ENCODE results near the gene AUTS2. TPM values are rescaled to one million over a fixed set of nuclear protein-coding genes. Genes with fewer than 3 reads are reported as not detected.

AUTS2 gene
- polyA plus RNA-seq, 1 donor from 2014 or later, result 97.3 TPM

DNA sequence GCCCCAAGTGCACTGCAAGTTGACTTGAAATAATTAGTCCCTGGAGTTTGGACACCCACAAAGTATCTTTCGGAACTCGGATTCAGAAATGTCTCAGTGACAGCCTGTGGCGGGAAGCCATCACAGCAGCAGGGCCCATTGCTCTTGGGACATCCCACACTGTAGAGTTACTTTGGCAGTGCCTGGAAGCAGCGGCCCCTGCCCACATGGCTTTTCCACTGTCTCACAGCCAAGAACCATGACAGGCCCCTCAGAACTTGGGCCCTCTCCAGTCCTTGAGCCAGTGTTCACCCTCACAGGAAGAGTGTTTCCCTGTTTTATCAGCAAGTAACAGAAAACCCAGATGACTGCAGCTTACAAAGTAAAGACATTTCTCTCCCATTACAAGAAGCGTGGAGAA is 1056.7 kb downstream of the AUTS2 start:
- H4K20me1 ChIP-seq (ENCODE audit: insufficient read depth), result no peaks in the 10 kb centered on the region
- no peak overlapping the region for H3K9ac ChIP-seq (ENCODE audit: low read length)
- no peaks in the 10 kb centered on the region for H3K36me3 ChIP-seq (ENCODE audit: insufficient read depth, low read length)
- no peaks in the 10 kb centered on the region for H3K9me3 ChIP-seq (ENCODE audit: low read length)
- TF ChIP-seq, protein P1, sequence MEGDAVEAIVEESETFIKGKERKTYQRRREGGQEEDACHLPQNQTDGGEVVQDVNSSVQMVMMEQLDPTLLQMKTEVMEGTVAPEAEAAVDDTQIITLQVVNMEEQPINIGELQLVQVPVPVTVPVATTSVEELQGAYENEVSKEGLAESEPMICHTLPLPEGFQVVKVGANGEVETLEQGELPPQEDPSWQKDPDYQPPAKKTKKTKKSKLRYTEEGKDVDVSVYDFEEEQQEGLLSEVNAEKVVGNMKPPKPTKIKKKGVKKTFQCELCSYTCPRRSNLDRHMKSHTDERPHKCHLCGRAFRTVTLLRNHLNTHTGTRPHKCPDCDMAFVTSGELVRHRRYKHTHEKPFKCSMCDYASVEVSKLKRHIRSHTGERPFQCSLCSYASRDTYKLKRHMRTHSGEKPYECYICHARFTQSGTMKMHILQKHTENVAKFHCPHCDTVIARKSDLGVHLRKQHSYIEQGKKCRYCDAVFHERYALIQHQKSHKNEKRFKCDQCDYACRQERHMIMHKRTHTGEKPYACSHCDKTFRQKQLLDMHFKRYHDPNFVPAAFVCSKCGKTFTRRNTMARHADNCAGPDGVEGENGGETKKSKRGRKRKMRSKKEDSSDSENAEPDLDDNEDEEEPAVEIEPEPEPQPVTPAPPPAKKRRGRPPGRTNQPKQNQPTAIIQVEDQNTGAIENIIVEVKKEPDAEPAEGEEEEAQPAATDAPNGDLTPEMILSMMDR (IDR thresholded peaks at IDR 0.05; ENCODE audit: poor library complexity, severe bottlenecking), result no peak
- no peak for TF ChIP-seq EP300 (conservative IDR thresholded peaks at IDR 0.05; ENCODE audit: poor library complexity, severe bottlenecking)
- TF ChIP-seq EZH2 (IDR thresholded peaks at IDR 0.05; ENCODE audit: borderline replicate concordance, insufficient read depth, low read length, poor library complexity, severe bottlenecking), result no peak
- TF ChIP-seq POLR2AphosphoS5 (IDR thresholded peaks at IDR 0.05), result no peak
- TF ChIP-seq SMC3 (conservative IDR thresholded peaks at IDR 0.05; ENCODE audit: poor library complexity), result no peak
- TF ChIP-seq, protein P2, sequence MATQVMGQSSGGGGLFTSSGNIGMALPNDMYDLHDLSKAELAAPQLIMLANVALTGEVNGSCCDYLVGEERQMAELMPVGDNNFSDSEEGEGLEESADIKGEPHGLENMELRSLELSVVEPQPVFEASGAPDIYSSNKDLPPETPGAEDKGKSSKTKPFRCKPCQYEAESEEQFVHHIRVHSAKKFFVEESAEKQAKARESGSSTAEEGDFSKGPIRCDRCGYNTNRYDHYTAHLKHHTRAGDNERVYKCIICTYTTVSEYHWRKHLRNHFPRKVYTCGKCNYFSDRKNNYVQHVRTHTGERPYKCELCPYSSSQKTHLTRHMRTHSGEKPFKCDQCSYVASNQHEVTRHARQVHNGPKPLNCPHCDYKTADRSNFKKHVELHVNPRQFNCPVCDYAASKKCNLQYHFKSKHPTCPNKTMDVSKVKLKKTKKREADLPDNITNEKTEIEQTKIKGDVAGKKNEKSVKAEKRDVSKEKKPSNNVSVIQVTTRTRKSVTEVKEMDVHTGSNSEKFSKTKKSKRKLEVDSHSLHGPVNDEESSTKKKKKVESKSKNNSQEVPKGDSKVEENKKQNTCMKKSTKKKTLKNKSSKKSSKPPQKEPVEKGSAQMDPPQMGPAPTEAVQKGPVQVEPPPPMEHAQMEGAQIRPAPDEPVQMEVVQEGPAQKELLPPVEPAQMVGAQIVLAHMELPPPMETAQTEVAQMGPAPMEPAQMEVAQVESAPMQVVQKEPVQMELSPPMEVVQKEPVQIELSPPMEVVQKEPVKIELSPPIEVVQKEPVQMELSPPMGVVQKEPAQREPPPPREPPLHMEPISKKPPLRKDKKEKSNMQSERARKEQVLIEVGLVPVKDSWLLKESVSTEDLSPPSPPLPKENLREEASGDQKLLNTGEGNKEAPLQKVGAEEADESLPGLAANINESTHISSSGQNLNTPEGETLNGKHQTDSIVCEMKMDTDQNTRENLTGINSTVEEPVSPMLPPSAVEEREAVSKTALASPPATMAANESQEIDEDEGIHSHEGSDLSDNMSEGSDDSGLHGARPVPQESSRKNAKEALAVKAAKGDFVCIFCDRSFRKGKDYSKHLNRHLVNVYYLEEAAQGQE (IDR thresholded peaks at IDR 0.05; ENCODE audit: borderline replicate concordance), result no peak
- H3K79me2 ChIP-seq (replicated peaks; ENCODE audit: insufficient read depth, low read length), result peaks cover 57% of the 10 kb centered on the region
- H3K4me2 ChIP-seq (ENCODE audit: low read length), result no peak overlapping the region
- H3F3A ChIP-seq (ENCODE audit: insufficient read depth, low read length, poor library complexity, severe bottlenecking), result peaks cover 3% of the 10 kb centered on the region
- H3K27me3 ChIP-seq (ENCODE audit: insufficient read depth, low read depth, low read length), result no peaks in the 10 kb centered on the region
- H2AFZ ChIP-seq (ENCODE audit: low read depth, low read length), result no peak overlapping the region
- no peak overlapping the region for H3K4me3 ChIP-seq (ENCODE audit: low read length)
- H3K27ac ChIP-seq (ENCODE audit: low read length), result no peak overlapping the region
- H3K9me2 ChIP-seq (ENCODE audit: insufficient read depth, low read length), result no peaks in the 10 kb centered on the region

DNA sequence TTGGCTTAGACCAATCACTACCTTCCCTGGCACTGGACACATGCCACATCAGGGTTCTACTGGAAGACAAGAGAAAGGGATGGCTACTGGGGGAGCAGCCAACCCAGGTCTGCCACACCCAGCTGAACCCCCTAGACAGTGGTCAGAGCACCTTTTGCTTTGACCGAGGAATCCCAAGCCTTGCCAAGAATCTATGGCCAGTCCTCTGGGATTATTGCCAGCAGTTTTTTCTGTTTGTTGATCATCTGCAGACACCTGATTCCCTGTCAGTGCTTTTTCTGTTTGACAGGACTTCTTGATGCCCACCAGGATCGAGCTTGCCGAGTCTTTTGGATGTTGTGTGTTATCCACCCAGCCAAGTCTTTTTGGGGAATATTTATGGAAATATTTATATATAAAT is 1057.4 kb downstream of the AUTS2 start:
- Histone ChIP-seq H3K36me3 (ENCODE audit: insufficient read depth, low read length) (no peaks in the 10 kb centered on the region), H3K79me2 (replicated peaks; ENCODE audit: insufficient read depth, low read length) (peaks cover 50% of the 10 kb centered on the region), H4K20me1 (ENCODE audit: insufficient read depth) (no peaks in the 10 kb centered on the region), H3F3A (ENCODE audit: insufficient read depth, low read length, poor library complexity, severe bottlenecking) (no peaks in the 10 kb centered on the region), H3K27ac (ENCODE audit: low read length) (no peak overlapping the region), H2AFZ (ENCODE audit: low read depth, low read length) (no peak overlapping the region), H3K9ac (ENCODE audit: low read length) (no peak overlapping the region), H3K4me3 (ENCODE audit: low read length) (no peak overlapping the region), H3K9me3 (ENCODE audit: low read length) (no peaks in the 10 kb centered on the region), H3K9me2 (ENCODE audit: insufficient read depth, low read length) (no peaks in the 10 kb centered on the region), H3K27me3 (ENCODE audit: insufficient read depth, low read depth, low read length) (no peaks in the 10 kb centered on the region), H3K4me2 (ENCODE audit: low read length) (no peak overlapping the region)
- TF ChIP-seq, protein P2 (IDR thresholded peaks at IDR 0.05; ENCODE audit: borderline replicate concordance), result no peak
- TF ChIP-seq RAD21 (conservative IDR thresholded peaks at IDR 0.05) (no peak), MXI1 (conservative IDR thresholded peaks at IDR 0.05; ENCODE audit: poor library complexity, severe bottlenecking) (no peak), SMC3 (conservative IDR thresholded peaks at IDR 0.05; ENCODE audit: poor library complexity) (no peak), POLR2AphosphoS5 (IDR thresholded peaks at IDR 0.05) (no peak), TAF1 (IDR thresholded peaks at IDR 0.05; ENCODE audit: low read depth) (no peak), EZH2 (IDR thresholded peaks at IDR 0.05; ENCODE audit: borderline replicate concordance, insufficient read depth, low read length, poor library complexity, severe bottlenecking) (no peak), EP300 (conservative IDR thresholded peaks at IDR 0.05; ENCODE audit: poor library complexity, severe bottlenecking) (no peak)
- TF ChIP-seq, protein P1 (IDR thresholded peaks at IDR 0.05; ENCODE audit: poor library complexity, severe bottlenecking), result no peak
